HCT116 (cell line): ENCODE measurements around the gene ARMC2. TPM values are rescaled to one million over a fixed set of nuclear protein-coding genes. Genes with fewer than 3 reads are reported as not detected.
"Not testable (repeated sequence)": the region's sequence is repeated elsewhere in the genome, so short reads cannot be mapped to it uniquely, and the experiment has no call there.

Source experiments
- ATAC-seq: fragments of 200-7000 bp; cut with Tn5 transposase; 2 replicates; pipeline ENCODE4 v1.9.1; 2020; ENCODE audit warnings: mild to moderate bottlenecking, moderate library complexity
- BruUV-seq: library from RNA; stranded (reverse); fragments of 400-500 nt; replicated peaks from 2 replicates; lab custom pipeline; 2021; lab: Mats Ljungman, UMichigan
- CTCF ChIA-PET: fragments of 300-600 bp; sonication (Branson Sonifier 250); formaldehyde crosslinking; loops from one replicate; lab custom pipeline; 2021; ENCODE audit warnings: antibody characterized with exemption; lab: Charles Lee
- POLR2A ChIA-PET: fragments of 300-600, 350-600 bp; sonication (Branson Sonifier 250); formaldehyde crosslinking; loops from one replicate; lab custom pipeline; 2021; ENCODE audit warnings: antibody characterized with exemption; lab: Charles Lee
- RAD21 ChIA-PET, 2 experiments: fragments of 300-600 bp; sonication (Branson Sonifier 250); formaldehyde crosslinking; loops; one replicate each; lab custom pipeline; 2023; ENCODE audit warnings: low total read pairs in 2 of 2; ENCODE audit not compliant: uncharacterized antibody in 2 of 2, unreplicated experiment in 2 of 2, low non-redundant PET in 1 of 2; lab: Charles Lee
- DNase-seq: peaks from one replicate; pipeline ENCODE4 v3.0.0-alpha.2; 2010; ENCODE audit warnings: low read depth, low spot score
- H2AFZ ChIP-seq: fragments of 200-600 bp; shearing (Covaris generic), sonication (generic); 2 replicates; pipeline ENCODE4 v1.6.1; 2017; ENCODE audit warnings: low read depth, mixed run types, mixed read lengths, antibody characterized with exemption, low read length; ENCODE audit not compliant: poor library complexity, severe bottlenecking
- H3K27ac ChIP-seq: 2 replicates; pipeline ENCODE4 v1.5.1; 2012; ENCODE audit warnings: low read depth, low read length
- H3K27me3 ChIP-seq: fragments of 200-600 bp; sonication (generic); 2 replicates; pipeline ENCODE4 v1.6.1; 2016; ENCODE audit warnings: mixed run types, low read length, mixed read lengths; ENCODE audit not compliant: insufficient read depth
- H3K36me3 ChIP-seq, 2 experiments: fragments of 200-500 bp in 1 of 2; fragments of 200-600 bp in 1 of 2; sonication (Bioruptor generic) in 1 of 2; sonication (generic) in 1 of 2; 2 replicates each; pipeline versions ENCODE4 v1.5.1 to v1.6.1; 2014 to 2016; ENCODE audit warnings: low read length in 2 of 2, inconsistent platforms in 1 of 2, mixed read lengths in 1 of 2, mixed run types in 1 of 2; ENCODE audit not compliant: insufficient read depth in 2 of 2, control insufficient read depth in 1 of 2
- H3K4me1 ChIP-seq, 2 experiments: fragments of 200-600 bp in 1 of 2; sonication (generic) in 1 of 2; 2 replicates each; pipeline versions ENCODE4 v1.5.1 to v1.6.1; 2012 to 2017; ENCODE audit warnings: low read length in 2 of 2, inconsistent platforms in 1 of 2, mild to moderate bottlenecking in 1 of 2, mixed read lengths in 1 of 2, mixed run types in 1 of 2, moderate library complexity in 1 of 2; ENCODE audit not compliant: insufficient read depth in 2 of 2, control insufficient read depth in 1 of 2
- H3K4me2 ChIP-seq: fragments of 200-600 bp; sonication (generic); 2 replicates; pipeline ENCODE4 v1.6.1; 2017; ENCODE audit warnings: mixed run types, low read length, mixed read lengths
- H3K4me3 ChIP-seq, 2 experiments: fragments of 200-600 bp in 1 of 2; sonication (generic) in 1 of 2; replicated peaks in 1 of 2; 2 replicates each; pipeline ENCODE4 v1.5.1; 2011 to 2016; ENCODE audit warnings: low read length in 2 of 2, control low read depth in 1 of 2, low read depth in 1 of 2, mild to moderate bottlenecking in 1 of 2, mixed read lengths in 1 of 2, mixed run types in 1 of 2
- H3K79me2 ChIP-seq: fragments of 200-600 bp; sonication (generic); 2 replicates; pipeline ENCODE4 v1.6.1; 2017; ENCODE audit warnings: mild to moderate bottlenecking, mixed run types, low read length, moderate library complexity, mixed read lengths; ENCODE audit not compliant: insufficient read depth
- H3K9ac ChIP-seq: fragments of 200-600 bp; sonication (generic); 2 replicates; pipeline ENCODE4 v1.6.1; 2016; ENCODE audit warnings: low read length, mixed read lengths
- H3K9me2 ChIP-seq: fragments of 200-600 bp; sonication (generic), shearing (Covaris generic); 2 replicates; pipeline ENCODE4 v1.6.1; 2017; ENCODE audit warnings: mixed run types, mild to moderate bottlenecking, moderate library complexity; ENCODE audit not compliant: insufficient read depth
- H3K9me3 ChIP-seq, 2 experiments: fragments of 200-500 bp in 1 of 2; fragments of 200-600 bp in 1 of 2; sonication (Bioruptor generic) in 1 of 2; sonication (generic) in 1 of 2; 2 replicates each; pipeline ENCODE4 v1.6.1; 2014 to 2017; ENCODE audit warnings: low read length in 2 of 2, mixed read lengths in 2 of 2, inconsistent platforms in 1 of 2, low read depth in 1 of 2, mild to moderate bottlenecking in 1 of 2, mixed run types in 1 of 2, moderate library complexity in 1 of 2; ENCODE audit not compliant: control insufficient read depth in 1 of 2, insufficient read depth in 1 of 2
- H4K20me1 ChIP-seq: fragments of 200-600 bp; sonication (generic), shearing (Covaris generic); 2 replicates; pipeline ENCODE4 v1.6.1; 2017; ENCODE audit warnings: mixed run types, mild to moderate bottlenecking, moderate library complexity; ENCODE audit not compliant: insufficient read depth
- CEBPB ChIP-seq: IDR thresholded peaks from 2 replicates; pipeline ENCODE4 v1.6.1; 2012; ENCODE audit warnings: low read depth
- CTCF ChIP-seq, 3 experiments: fragments of 200-600 bp in 1 of 3; sonication (generic) in 1 of 3; IDR thresholded peaks in 2 of 3; conservative IDR thresholded peaks in 1 of 3; 2 replicates each; pipeline ENCODE4 v1.5.1; 2012 to 2017; ENCODE audit warnings: low read depth in 2 of 3, low read length in 2 of 3, antibody characterized with exemption in 1 of 3, borderline replicate concordance in 1 of 3, control low read depth in 1 of 3, mild to moderate bottlenecking in 1 of 3, mixed read lengths in 1 of 3, mixed run types in 1 of 3, moderate library complexity in 1 of 3; ENCODE audit not compliant: insufficient read depth in 1 of 3
- EGR1 ChIP-seq: IDR thresholded peaks from 2 replicates; pipeline ENCODE4 v1.6.1; 2012; ENCODE audit warnings: low read depth
- EZH2 ChIP-seq: fragments of 200-600 bp; sonication (generic); IDR thresholded peaks from 2 replicates; pipeline ENCODE4 v1.6.1; 2017; ENCODE audit warnings: antibody characterized with exemption, mixed run types
- FOSL1 ChIP-seq: IDR thresholded peaks from 2 replicates; pipeline ENCODE4 v1.6.1; 2012; ENCODE audit warnings: low read depth
- JUND ChIP-seq: IDR thresholded peaks from 2 replicates; pipeline ENCODE4 v1.6.1; 2012
- POLR2AphosphoS5 ChIP-seq: IDR thresholded peaks from 2 replicates; pipeline ENCODE4 v1.6.1; 2011; ENCODE audit warnings: mild to moderate bottlenecking, low read depth, low read length, moderate library complexity
- SIN3A ChIP-seq: IDR thresholded peaks from 2 replicates; pipeline ENCODE4 v1.6.1; 2012; ENCODE audit warnings: low read depth
- SP1 ChIP-seq: IDR thresholded peaks from 2 replicates; pipeline ENCODE4 v1.6.1; 2012; ENCODE audit warnings: low read depth
- ZNF274 ChIP-seq: fragments of 200-500 bp; sonication (Bioruptor generic); IDR thresholded peaks from 2 replicates; pipeline ENCODE4 v1.6.1; 2014; ENCODE audit warnings: mild to moderate bottlenecking, low read depth, low read length, inconsistent platforms
- intact Hi-C: fragments of 100-400 bp; cut with micrococcal nuclease; formaldehyde crosslinking; loops from 2 replicates; pipeline ENCODE4 v1.10.0; 2022
- total RNA-seq: library from RNA; stranded (reverse); gene quantifications from one replicate; pipeline ENCODE4 v1.2.1, GENCODE V29; 2021; ENCODE audit not compliant: unreplicated experiment
- TF ChIP-seq, protein P1 (sequence below): IDR thresholded peaks from 2 replicates; pipeline ENCODE4 v1.6.1; 2012
- TF ChIP-seq, protein P2 (sequence below): IDR thresholded peaks from 2 replicates; pipeline ENCODE4 v1.6.1; 2012
- TF ChIP-seq, protein P3 (sequence below): IDR thresholded peaks from 2 replicates; pipeline ENCODE4 v1.6.1; 2011; ENCODE audit warnings: mild to moderate bottlenecking, low read length, moderate library complexity; ENCODE audit not compliant: insufficient replicate concordance; ENCODE audit errors: extremely low read depth

Gene ARMC2
- total RNA-seq, 1 experiment from 2014 or later = 3.6 TPM

DNA sequence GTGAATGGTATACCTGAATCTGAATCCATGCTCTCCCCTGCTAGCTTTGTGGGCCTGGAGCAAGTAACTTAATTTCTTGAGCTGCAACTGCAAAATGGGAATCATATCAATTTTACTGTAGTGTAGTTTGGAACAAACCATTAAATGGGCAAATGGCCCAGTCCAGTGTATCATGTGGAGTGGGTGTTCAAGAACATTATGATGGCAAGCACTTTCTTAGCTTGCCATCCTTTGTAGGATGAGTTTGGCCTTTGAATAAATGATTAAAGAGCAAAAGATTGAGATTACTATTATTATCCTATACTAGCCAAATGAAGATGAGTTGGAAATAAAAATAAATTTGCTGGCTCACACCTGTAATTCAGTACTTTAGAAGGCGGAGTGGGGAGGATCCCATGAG is 126.0 kb downstream of the ARMC2 start:
- no peaks in the 10 kb centered on the region for H3K36me3 ChIP-seq
- H3K27ac ChIP-seq = no peak overlapping the region
- BruUV-seq = no TSS peak
- no peak for ATAC-seq
- H4K20me1 ChIP-seq = no peaks in the 10 kb centered on the region
- H3K9ac ChIP-seq = no peak overlapping the region
- no peak overlapping the region for H3K4me2 ChIP-seq
- no peaks in the 10 kb centered on the region for H3K79me2 ChIP-seq
- H3K4me3 ChIP-seq = no peak overlapping the region
- intact Hi-C loops = no loop called here
- DNase-seq = no peak
- H3K27me3 ChIP-seq = no peaks in the 10 kb centered on the region
- H3K4me1 ChIP-seq = no peaks in the 10 kb centered on the region
- RAD21 ChIA-PET = no interaction called here
- POLR2A ChIA-PET = no interaction called here
- no peak overlapping the region for H2AFZ ChIP-seq
- H3K9me2 ChIP-seq = no peaks in the 10 kb centered on the region
- TF ChIP-seq SIN3A = no peak
- TF ChIP-seq, protein P1, sequence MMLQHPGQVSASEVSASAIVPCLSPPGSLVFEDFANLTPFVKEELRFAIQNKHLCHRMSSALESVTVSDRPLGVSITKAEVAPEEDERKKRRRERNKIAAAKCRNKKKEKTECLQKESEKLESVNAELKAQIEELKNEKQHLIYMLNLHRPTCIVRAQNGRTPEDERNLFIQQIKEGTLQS = no peak
- TF ChIP-seq CEBPB = no peak
- TF ChIP-seq, protein P2, sequence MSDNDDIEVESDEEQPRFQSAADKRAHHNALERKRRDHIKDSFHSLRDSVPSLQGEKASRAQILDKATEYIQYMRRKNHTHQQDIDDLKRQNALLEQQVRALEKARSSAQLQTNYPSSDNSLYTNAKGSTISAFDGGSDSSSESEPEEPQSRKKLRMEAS = no peak
- no peak for TF ChIP-seq EGR1
- TF ChIP-seq JUND = no peak
- no peak for TF ChIP-seq EZH2
- no peak for TF ChIP-seq CTCF (IDR thresholded peaks at IDR 0.05 in 2 of 3, conservative IDR thresholded peaks at IDR 0.05 in 1 of 3; ENCODE audit: borderline replicate concordance in 1 of 3, insufficient read depth in 1 of 3, low read depth in 2 of 3, low read length in 2 of 3)
- no peak for TF ChIP-seq POLR2AphosphoS5
- TF ChIP-seq, protein P3, sequence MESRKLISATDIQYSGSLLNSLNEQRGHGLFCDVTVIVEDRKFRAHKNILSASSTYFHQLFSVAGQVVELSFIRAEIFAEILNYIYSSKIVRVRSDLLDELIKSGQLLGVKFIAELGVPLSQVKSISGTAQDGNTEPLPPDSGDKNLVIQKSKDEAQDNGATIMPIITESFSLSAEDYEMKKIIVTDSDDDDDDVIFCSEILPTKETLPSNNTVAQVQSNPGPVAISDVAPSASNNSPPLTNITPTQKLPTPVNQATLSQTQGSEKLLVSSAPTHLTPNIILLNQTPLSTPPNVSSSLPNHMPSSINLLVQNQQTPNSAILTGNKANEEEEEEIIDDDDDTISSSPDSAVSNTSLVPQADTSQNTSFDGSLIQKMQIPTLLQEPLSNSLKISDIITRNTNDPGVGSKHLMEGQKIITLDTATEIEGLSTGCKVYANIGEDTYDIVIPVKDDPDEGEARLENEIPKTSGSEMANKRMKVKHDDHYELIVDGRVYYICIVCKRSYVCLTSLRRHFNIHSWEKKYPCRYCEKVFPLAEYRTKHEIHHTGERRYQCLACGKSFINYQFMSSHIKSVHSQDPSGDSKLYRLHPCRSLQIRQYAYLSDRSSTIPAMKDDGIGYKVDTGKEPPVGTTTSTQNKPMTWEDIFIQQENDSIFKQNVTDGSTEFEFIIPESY = no peak
- no peak for TF ChIP-seq FOSL1
- no peak for TF ChIP-seq SP1
- TF ChIP-seq ZNF274 = no peak
- H3K9me3 ChIP-seq = no peaks in the 10 kb centered on the region
- CTCF ChIA-PET = no interaction called here

GRCh38 chr6:108978638-108979037 is 130.4 kb downstream of the ARMC2 start:
- H3K27ac ChIP-seq, CTCF ChIA-PET, H3K4me1 ChIP-seq, H3K9ac ChIP-seq, H3K9me2 ChIP-seq, DNase-seq, H3K79me2 ChIP-seq, BruUV-seq, H3K27me3 ChIP-seq, H2AFZ ChIP-seq, POLR2A ChIA-PET, ATAC-seq, intact Hi-C loops, RAD21 ChIA-PET, H3K4me3 ChIP-seq, H4K20me1 ChIP-seq, H3K9me3 ChIP-seq, H3K36me3 ChIP-seq, H3K4me2 ChIP-seq: not testable (repeated sequence)
